ENCODE data around the gene DPYD.

Gene DPYD

DNA sequence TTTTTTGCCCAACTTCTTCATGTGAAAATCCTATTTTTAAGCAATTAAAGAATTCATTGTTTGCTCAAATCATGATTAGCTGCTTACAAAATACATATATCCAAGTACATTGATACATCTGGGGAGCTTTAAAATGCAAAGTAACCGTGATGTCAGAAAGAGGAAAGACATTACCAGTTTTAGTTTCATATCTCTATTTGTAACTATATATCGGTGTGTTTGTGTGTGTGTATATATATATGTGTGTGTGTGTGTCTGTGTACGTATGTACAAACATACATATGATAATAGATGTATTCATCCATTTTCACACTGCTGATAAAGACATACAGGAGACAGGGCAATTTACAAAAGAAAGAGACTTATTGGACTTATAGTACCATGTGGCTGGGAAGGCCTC is 310.1 kb downstream of the DPYD start:
- no peak for DNase-seq (ENCODE audit: low spot score)

DNA sequence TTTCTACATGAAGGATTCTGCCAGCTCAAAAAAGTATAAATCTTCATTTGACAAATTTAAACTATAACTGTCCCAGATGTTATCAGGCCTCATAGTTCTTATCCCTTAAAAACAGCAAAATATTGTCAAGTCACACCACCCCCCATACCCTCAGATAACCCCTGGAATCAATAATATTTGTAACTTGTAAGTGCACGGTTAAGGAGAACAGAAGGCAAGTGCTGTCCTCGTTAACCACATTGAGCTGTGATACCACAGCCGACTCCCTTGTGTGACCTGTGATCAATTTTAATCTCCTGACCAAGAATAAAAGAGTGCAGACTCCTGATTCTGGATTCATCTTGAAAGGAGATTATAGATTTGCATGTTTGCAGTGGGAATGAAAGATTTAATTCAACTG is 310.7 kb downstream of the DPYD start:
- no peak for DNase-seq (ENCODE audit: low spot score)

GRCh38 chr1:97608272-97608671 is 312.6 kb downstream of the DPYD start:
- no peak for DNase-seq (ENCODE audit: low spot score)

GRCh38 chr1:97603776-97604175 is 317.1 kb downstream of the DPYD start:
- DNase-seq (ENCODE audit: low spot score) = no peak

- no peak for DNase-seq (ENCODE audit: low spot score)
These were observed 317.6 kb downstream of the DPYD start for GRCh38 chr1:97603218-97603617.

GRCh38 chr1:97599447-97599846 is 321.4 kb downstream of the DPYD start:
- DNase-seq (ENCODE audit: low spot score) = no peak

DNA sequence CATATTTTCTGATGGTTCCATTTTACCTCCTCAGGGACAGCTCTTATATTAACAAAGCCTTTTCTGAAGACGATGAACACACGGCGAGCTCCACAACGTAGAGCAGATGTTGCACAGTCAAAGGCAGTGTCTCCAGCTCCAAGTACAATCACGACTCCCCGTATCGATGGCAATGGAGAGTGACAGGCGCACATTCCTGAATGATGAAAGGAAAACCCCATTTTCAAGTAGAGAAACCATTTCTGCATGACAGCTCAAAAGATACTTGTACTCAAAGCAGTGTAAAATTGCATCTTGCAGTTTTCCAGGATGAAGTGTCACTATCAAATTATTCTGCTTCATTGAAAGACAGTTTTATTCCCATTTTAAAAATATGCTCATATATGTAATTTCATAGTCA is 327.6 kb downstream of the DPYD start:
- no peak for DNase-seq (ENCODE audit: low spot score)

- no peak for DNase-seq (ENCODE audit: low spot score)
These were observed 332.1 kb downstream of the DPYD start for GRCh38 chr1:97588772-97589171.

GRCh38 chr1:97581614-97582051 is 339.2 kb downstream of the DPYD start:
- DNase-seq (ENCODE audit: low spot score) = no peak

DNA sequence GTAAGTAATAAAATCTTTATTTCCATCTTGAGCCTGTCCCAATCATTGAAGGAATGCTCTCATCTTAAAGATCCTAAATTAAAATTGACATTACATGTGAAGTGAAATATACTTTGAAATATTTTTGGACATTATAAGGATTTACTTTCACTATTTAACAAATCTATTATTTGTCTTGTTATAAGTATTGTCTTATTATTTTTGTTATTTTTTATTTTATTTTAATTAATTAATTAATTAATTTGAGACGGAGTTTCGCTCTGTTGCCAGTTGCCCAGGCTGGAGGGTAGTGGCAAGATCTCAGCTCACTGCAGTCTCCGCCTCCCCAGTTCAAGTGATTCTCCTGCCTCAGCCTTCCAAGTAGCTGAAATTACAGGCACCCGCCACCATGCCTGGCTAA is 343.2 kb downstream of the DPYD start:
- DNase-seq (ENCODE audit: low spot score) = no peak

DNA sequence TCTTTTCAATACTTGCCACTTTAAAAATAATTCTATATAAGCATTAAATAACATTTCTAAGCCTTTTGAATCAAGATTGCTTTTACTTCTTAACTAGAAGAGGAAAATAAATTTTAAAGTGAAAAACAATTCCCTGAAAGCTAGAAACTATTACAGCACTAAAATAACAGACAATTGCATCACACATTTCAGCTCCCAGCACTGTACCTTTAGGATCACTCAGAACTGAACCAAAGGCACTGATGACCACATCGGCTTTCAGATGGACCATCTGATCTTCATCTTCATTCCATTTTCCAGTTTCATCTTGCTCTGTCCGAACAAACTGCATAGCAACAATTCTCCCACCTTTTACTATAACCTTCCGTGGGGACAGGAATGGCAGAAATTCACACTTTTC is 347.3 kb downstream of the DPYD start:
- DNase-seq (ENCODE audit: low spot score) = no peak

- DNase-seq (ENCODE audit: low spot score) = no peak
These were observed 348.3 kb downstream of the DPYD start for GRCh38 chr1:97572561-97572960.

DNA sequence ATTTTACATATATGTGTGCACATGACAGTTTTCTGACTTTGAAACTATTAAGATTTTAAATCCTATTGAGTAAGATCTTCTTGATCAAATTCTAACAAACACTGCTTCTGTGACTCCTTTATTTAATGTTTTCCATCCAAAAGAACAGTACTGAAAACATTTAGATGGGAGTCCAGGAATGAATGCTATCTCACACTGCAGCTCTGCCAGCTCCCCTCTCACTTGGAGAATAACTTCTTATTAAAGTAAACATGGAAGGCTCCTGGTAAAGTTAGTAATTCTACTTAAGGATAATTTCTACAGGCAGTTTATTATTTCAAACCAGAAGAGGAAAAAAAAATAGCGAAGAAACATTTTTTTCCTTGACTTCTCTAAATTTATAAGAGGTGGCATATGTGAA is 349.1 kb downstream of the DPYD start:
- no peak for DNase-seq (ENCODE audit: low spot score)

GRCh38 chr1:97570691-97571090 is 350.1 kb downstream of the DPYD start:
- DNase-seq (ENCODE audit: low spot score) = no peak

GRCh38 chr1:97567000-97567749 is 353.7 kb downstream of the DPYD start:
- DNase-seq (ENCODE audit: low spot score) = no peak

DNA sequence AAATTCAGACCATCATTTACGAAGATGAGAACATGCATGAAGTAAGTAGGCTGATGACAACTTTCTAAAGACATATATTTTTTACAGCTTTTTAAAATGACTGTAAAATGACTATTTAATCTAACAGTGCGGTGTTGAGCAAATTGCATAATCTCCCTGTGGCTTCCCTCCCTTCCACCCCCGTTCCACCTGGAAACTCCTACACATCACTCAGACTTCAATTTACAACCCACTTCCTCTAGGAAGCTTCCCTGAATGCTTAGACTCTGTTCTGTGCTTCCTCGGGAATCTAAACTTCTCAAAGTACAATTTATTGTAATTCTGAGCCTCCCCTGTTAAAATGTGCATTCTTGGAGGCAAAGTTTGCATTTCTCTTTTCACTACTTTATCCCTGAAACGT is 354.9 kb downstream of the DPYD start:
- DNase-seq (ENCODE audit: low spot score) = no peak

GRCh38 chr1:97563926-97564325 is 356.9 kb downstream of the DPYD start:
- no peak for DNase-seq (ENCODE audit: low spot score)

DNA sequence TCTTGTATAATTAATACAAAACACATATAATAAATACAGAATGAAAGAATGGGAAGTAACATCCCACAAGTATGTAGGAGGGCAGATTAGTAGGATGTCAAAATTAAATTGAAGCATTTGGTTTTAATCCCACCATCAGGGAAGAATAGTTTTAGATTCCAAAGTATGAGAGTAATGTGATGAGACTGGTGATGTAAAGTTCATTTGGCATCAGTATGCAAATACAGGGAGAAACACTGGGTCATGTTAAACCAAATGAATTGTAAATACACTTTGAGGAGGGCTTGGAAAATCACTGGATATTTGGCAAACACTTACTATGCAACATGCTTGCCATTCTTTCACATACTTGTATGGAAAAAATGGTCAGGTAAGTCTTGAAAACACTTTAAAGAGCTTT is 358.8 kb downstream of the DPYD start:
- DNase-seq (ENCODE audit: low spot score) = no peak

DNA sequence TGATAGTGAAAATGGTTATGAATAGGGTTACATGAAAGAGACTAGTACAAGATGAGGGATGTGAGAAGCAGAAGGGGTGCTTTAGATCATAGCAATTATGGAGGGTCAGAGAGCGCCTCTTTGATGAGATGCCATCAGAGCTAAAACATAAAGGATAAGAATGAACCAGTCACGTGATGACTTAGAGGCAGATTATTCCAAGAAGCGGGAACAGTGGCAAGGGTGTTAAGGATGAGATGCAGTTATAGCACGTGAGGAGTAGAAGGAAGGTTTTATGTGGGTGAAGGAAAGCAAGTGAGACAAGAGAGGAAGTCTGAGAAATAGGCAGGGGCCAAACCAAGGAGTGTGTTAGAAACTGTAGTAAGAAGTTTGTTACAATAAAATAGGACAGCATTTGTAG is 360.1 kb downstream of the DPYD start:
- DNase-seq (ENCODE audit: low spot score) = no peak

DNA sequence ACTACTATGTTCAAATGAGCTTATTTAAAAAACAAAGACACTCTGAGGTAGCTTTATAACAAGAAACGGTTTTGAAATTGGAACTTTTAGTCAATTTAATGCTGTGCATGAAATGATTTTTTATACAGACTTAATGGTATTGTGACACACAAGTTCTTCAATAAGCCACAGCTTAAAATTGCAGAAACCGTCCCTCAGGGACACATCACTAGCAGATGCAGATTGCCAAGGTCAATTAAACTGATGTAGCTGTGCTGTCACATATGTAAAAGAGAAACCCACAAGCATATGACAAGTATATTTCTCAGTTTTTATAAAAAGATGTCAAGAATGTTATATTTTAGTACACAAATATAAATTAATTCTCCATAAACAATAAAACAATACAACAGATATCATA is 366.9 kb downstream of the DPYD start:
- no peak for DNase-seq (ENCODE audit: low spot score)

DNA sequence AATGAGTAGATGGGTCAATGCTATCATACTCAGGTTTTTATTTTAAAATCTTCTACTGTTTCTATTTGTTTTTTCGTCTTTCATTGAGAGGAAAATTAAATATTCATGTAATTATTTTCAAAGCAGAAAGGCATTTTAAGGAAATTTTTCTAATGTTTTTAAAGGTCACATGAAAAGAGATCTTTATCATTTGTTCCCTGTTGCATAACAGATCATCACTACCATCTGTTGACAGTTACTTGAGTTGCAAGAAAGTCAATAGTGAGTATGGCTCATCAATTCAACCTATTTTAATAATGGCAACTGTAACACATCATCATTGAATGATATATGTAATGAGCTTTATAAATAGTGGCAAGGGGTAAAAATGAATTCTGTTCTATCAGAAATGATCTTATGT is 369.7 kb downstream of the DPYD start:
- DNase-seq (ENCODE audit: low spot score) = no peak

- DNase-seq (ENCODE audit: low spot score) = no peak
These were observed 375.4 kb downstream of the DPYD start for GRCh38 chr1:97545446-97545845.

DNA sequence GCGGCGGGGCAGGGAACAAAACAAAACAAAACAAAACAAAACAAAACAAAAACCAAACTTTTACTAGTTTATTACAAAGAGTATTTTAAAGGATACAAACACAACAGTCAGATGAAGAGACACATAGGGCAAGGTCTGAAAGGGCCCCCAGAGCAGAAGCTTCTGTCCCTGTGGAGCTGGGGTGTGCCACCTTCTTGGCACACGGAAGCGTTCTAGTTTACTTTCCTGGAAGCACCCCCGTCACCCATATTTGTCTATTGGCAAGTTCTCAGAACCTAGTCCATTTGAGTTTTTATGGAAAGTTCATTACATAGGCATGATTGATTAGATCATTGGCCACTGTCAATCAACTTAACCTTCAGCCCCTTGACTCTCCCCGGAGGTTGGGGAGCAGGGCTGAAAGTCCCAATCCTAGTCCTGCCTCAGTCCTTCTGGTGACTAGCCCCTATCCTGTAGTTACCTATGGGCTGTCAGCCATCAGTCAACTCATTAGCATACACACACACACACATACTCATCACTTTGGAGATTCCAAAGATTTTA is 380.4 kb downstream of the DPYD start:
- no peak for DNase-seq (ENCODE audit: low spot score)

GRCh38 chr1:97538113-97538512 is 382.7 kb downstream of the DPYD start:
- no peak for DNase-seq (ENCODE audit: low spot score)
